ENCODE data around the gene ROR2. TPM values are rescaled to one million over a fixed set of nuclear protein-coding genes. Genes with fewer than 3 reads are reported as not detected.

The ROR2 gene
- polyA plus RNA-seq, 3 donors = not detected

- intact Hi-C loops (cut with micrococcal nuclease) = no loop called here
- no peak overlapping the region for H3K4me2 ChIP-seq (replicated peaks; ENCODE audit: extremely low read depth, low read length, poor library complexity, severe bottlenecking)
- no peak for DNase-seq
- no peaks in the 10 kb centered on the region for H3K9me3 ChIP-seq (replicated peaks in 1 of 2; ENCODE audit: control insufficient read depth in 1 of 2, insufficient read depth in 1 of 2, low read length in 2 of 2)
- no peak overlapping the region for H3K4me3 ChIP-seq (replicated peaks in 1 of 3; ENCODE audit: low read depth in 2 of 3, low read length in 3 of 3)
- H4K20me1 ChIP-seq (ENCODE audit: insufficient read depth, low read length) = no peaks in the 10 kb centered on the region
- no peaks in the 10 kb centered on the region for H3K36me3 ChIP-seq (replicated peaks in 1 of 2; ENCODE audit: control insufficient read depth in 1 of 2, insufficient read depth in 2 of 2, low read length in 2 of 2)
- Mint-ChIP-seq H3K4me1 (peaks cover 26% of the 10 kb centered on the region), H3K4me3 (no peak overlapping the region), H3K27ac (peak overlapping the region in 2 of 7 donors; percentile 38 to 51), H3K27me3 (ENCODE audit: low read depth in 3 of 3) (peaks cover 0 to 3% (median 1%) of the 10 kb centered on the region in 3 donors), H3K9me3 (no peaks in the 10 kb centered on the region), H3K36me3 (no peaks in the 10 kb centered on the region)
- 64% methylated on average over 14 of the region's 17 CpGs for WGBS (ENCODE audit: insufficient coverage)
- H3K4me1 ChIP-seq (ENCODE audit: control insufficient read depth in 1 of 2, insufficient read depth in 2 of 2, low read length in 2 of 2) = no peaks in the 10 kb centered on the region
- no peak for TF ChIP-seq CTCF (IDR thresholded peaks at IDR 0.05)
- no peak overlapping the region for H3K9ac ChIP-seq (ENCODE audit: insufficient read depth, low read length, poor library complexity, severe bottlenecking)
- no peaks in the 10 kb centered on the region for H3K27me3 ChIP-seq (ENCODE audit: control insufficient read depth in 2 of 2, insufficient read depth in 2 of 2, low read length in 2 of 2)
- H3K79me2 ChIP-seq (ENCODE audit: insufficient read depth, low read length) = no peaks in the 10 kb centered on the region
- no peak overlapping the region for H2AFZ ChIP-seq (ENCODE audit: insufficient read depth, low read depth, low read length, poor library complexity, severe bottlenecking)
- no peak overlapping the region for H3K27ac ChIP-seq (ENCODE audit: low read depth in 1 of 2, low read length in 2 of 2)
These were observed 51.4 kb downstream of the ROR2 start for GRCh38 chr9:91898451-91899218.

- peaks cover 0 to 2% (median 0%) of the 10 kb centered on the region in 7 donors for H3K9me3 Mint-ChIP-seq
- H3K4me1 Mint-ChIP-seq = peaks cover 16% of the 10 kb centered on the region
- H3K27ac Mint-ChIP-seq = no peak overlapping the region
- WGBS (ENCODE audit: insufficient coverage) = no CpG with 5 or more reads among the region's 1 CpG
- H4K20me1 ChIP-seq (ENCODE audit: insufficient read depth, low read length) = no peaks in the 10 kb centered on the region
- no peak overlapping the region for H3K4me2 ChIP-seq (replicated peaks; ENCODE audit: extremely low read depth, low read length, poor library complexity, severe bottlenecking)
- no peak for TF ChIP-seq CTCF (IDR thresholded peaks at IDR 0.05)
- peaks cover 1 to 5% (median 3%) of the 10 kb centered on the region in 3 donors for H3K27me3 Mint-ChIP-seq (ENCODE audit: low read depth in 3 of 3)
- H3K36me3 ChIP-seq (replicated peaks in 1 of 2; ENCODE audit: control insufficient read depth in 1 of 2, insufficient read depth in 2 of 2, low read length in 2 of 2) = no peaks in the 10 kb centered on the region
- no peaks in the 10 kb centered on the region for H3K4me1 ChIP-seq (ENCODE audit: control insufficient read depth in 1 of 2, insufficient read depth in 2 of 2, low read length in 2 of 2)
- intact Hi-C loops (cut with micrococcal nuclease) = no loop called here
- H3K9ac ChIP-seq (ENCODE audit: insufficient read depth, low read length, poor library complexity, severe bottlenecking) = no peak overlapping the region
- H3K36me3 Mint-ChIP-seq = no peaks in the 10 kb centered on the region
- H3K4me3 Mint-ChIP-seq = peak overlapping the region in 1 of 2 donors; percentile 70
- DNase-seq = no peak
- peak overlapping the region; percentile 61 for H2AFZ ChIP-seq (ENCODE audit: insufficient read depth, low read depth, low read length, poor library complexity, severe bottlenecking)
- H3K27me3 ChIP-seq (ENCODE audit: control insufficient read depth in 2 of 2, insufficient read depth in 2 of 2, low read length in 2 of 2) = no peaks in the 10 kb centered on the region
- no peak overlapping the region for H3K4me3 ChIP-seq (replicated peaks in 1 of 3; ENCODE audit: low read depth in 2 of 3, low read length in 3 of 3)
- H3K9me3 ChIP-seq (replicated peaks in 1 of 2; ENCODE audit: control insufficient read depth in 1 of 2, insufficient read depth in 1 of 2, low read length in 2 of 2) = no peaks in the 10 kb centered on the region
- H3K27ac ChIP-seq (ENCODE audit: low read depth in 1 of 2, low read length in 2 of 2) = no peak overlapping the region
- H3K79me2 ChIP-seq (ENCODE audit: insufficient read depth, low read length) = no peaks in the 10 kb centered on the region
These were observed 52.8 kb downstream of the ROR2 start for GRCh38 chr9:91897201-91897600.
